NOMO-1 treated with DMSO at 0.1 percent for 48 hours (cell line): Measurements from ENCODE around the gene HSPA1B.
A peak's percentile ranks its signal among the peaks of the same experiment; 100 is the strongest.
"Not testable (repeated sequence)": the region's sequence is repeated elsewhere in the genome, so short reads cannot be mapped to it uniquely, and the experiment has no call there.

Source experiments
- DNase-seq: peaks from one replicate; lab custom pipeline; 2025; ENCODE audit not compliant: unreplicated experiment; lab: John Stamatoyannopoulos, UW

The HSPA1B gene

DNA sequence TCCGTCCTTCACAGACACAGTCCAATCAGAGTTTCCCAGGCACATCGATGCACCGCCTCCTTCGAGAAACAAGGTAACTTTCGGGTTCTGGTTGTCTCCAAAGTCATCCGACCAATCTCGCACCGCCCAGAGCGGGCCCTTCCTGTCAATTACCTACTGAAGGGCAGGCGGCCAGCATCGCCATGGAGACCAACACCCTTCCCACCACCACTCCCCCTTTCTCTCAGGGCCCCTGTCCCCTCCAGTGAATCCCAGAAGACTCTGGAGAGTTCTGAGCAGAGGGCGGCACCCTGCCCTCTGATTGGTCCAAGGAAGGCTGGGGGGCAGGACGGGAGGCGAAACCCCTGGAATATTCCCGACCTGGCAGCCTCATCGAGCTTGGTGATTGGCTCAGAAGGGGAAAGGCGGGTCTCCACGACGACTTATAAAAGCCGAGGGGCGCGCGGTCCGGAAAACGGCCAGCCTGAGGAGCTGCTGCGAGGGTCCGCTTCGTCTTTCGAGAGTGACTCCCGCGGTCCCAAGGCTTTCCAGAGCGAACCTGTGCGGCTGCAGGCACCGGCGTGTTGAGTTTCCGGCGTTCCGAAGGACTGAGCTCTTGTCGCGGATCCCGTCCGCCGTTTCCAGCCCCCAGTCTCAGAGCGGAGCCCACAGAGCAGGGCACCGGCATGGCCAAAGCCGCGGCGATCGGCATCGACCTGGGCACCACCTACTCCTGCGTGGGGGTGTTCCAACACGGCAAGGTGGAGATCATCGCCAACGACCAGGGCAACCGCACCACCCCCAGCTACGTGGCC, at the start of gene HSPA1B:
Gene HSPA1B (plus strand): TSS at position 453 of the 794 bp plus-strand sequence. CDS start 213 bp downstream, at position 666.
- DNase-seq: peak; percentile 100

DNA sequence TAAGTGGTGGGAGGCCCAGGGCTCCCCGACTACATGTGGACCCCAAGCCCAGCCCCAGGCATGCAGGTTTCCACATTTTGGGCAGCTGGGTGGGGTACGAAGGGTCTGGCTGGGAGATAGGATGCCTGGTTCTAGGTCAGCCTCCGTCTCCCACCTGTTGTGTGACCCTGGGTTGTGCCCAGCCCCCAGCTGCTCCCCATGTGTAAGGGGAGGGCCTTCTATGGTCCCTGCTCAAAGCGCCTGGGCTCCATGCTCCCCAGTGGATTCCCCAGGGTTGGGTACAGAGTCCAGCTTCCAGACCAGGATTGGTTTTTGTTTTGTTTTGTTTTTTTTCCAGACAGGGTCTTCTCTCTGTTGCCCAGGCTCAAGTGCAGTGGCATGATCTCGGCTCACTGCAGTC, 49.3 kb upstream of the HSPA1B start:
- DNase-seq: no peak

DNA sequence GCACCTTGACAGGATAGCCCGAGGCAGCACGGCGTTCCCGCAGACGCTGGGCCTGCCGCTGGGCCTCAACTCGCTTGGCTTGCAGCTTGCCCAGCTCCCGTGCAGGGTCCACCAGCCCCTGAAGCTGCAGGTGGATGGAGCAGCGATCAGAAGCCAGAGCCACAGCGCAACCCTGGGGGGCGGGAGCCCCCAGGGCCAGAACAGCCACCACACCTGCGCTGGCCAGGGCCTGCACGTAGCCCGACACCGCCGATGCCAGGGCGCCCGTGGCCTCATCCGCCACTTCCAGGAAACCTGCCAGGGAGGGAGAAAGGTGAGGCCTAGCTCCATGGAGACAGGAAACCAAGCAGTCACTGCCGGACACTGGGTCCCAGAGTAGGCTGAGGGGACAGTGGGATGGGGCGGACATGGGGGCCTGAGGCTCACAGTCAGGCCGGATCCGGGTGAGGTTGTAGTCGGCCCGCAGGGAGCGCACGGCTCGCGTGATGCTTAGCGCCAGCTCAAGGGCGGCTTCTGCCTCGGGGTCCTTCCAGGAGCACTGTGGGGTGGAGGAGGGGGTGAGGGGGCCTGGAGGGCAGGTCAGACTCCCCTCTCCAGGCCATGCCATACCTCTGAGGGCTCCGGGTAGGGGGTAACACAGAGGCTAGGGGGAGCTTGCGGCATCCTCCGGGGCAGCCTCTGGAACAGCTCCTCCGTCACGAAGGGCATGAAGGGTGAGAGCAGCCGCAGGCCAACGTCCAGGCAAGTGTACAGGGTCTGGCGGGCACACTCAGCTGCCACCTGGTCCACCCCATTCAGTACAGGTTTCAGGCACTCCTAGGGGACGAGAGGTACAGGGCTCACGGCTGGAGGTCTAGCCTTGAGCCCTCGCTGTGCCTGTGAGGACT, 48.3 kb upstream of the HSPA1B start:
- no peak for DNase-seq

DNA sequence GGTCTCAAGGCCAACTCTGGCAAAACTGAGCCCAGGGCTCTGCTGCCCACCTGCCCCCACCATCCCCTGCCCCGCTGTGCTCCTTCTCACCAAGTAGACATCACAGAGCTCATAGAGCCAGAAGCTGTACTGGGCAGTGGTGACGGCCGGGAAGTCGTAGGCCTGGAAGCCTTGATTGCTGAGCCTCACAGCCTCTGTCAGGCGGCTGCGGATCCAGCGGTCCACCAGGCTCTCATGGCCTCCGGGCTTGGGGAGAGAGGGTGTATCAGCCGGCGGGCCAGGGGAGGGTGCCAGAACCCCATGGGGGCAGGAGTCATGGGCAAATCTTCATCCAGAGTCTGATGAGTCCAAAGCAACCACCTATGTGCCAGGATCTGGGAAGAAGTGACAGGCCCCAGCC, 47.6 kb upstream of the HSPA1B start:
- no peak for DNase-seq

DNA sequence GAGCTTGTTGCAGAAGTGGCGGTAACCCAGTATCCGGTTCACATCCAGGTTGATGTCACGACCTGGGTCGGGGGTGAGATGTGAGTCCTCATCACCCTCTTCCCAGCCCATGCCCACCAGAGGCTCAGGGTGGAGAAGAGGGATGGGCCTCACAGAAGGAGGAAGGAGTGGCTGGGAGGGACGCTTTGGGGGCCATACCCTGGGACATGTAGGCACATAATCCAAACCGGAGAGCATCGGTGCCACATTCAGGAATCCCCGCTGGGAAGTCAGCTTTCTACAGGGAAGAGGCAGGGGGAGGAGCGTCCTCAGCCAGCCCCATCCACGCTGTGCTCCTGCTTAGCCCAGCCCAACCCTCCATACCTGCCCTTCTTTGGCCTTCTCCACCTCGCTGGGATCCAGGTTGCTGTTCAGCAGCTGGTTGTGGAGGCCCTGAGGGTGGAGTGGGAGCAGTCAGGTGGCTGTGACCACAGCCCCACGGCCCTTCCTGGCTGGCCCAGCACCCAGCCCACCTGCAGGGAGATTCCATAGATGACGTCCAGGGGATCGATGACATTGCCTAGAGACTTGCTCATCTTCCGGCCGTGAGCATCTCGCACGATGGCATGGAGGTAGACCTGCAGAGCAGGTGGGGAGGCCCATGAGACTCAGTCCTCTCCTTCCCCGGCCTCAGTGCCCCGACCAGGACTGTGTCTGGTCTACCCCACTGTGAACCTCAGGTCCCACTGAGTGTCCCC, 46.9 kb upstream of the HSPA1B start:
- no peak for DNase-seq

DNA sequence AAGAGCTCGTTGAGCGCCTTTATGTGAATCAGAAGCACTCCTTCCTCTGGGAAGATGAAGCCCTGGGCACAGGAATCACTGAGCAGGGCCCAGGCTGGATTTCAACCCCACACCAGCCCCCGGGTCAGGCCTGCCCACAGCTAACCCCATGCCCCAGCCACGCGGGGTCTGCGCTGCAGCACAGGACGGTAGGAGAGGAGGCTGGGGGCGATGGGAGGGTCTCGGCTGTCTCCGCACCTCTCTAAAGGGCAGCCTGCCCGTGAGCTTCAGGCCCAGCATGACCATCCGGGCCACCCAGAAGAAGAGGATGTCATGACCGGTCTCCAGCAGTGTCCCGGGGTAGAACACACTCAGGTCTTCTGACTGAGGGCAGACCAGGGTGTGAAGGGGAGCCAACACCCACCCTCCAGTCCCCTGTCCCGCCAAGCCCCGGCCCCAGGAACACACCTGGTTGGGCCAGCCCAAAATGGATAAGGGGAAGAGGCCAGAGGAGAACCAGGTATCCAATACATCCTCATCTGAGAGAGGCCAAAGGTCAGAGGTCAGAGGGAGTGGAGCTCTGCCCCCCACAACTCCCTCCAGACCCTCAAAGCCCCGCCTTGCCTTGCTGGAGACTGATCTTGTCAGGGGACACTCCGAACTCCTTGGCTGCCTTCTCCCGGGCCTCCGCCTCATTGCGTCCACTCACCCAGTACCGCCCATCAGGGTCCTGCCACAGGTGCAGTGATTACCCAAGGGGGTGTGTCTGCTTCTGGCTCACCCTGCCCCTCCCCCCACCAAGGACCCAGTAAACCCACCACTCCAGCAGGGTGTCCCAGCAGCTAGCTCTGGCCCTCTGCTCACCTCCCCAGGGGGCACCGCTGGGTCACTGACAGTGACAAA, 46.1 kb upstream of the HSPA1B start:
- DNase-seq: no peak

DNA sequence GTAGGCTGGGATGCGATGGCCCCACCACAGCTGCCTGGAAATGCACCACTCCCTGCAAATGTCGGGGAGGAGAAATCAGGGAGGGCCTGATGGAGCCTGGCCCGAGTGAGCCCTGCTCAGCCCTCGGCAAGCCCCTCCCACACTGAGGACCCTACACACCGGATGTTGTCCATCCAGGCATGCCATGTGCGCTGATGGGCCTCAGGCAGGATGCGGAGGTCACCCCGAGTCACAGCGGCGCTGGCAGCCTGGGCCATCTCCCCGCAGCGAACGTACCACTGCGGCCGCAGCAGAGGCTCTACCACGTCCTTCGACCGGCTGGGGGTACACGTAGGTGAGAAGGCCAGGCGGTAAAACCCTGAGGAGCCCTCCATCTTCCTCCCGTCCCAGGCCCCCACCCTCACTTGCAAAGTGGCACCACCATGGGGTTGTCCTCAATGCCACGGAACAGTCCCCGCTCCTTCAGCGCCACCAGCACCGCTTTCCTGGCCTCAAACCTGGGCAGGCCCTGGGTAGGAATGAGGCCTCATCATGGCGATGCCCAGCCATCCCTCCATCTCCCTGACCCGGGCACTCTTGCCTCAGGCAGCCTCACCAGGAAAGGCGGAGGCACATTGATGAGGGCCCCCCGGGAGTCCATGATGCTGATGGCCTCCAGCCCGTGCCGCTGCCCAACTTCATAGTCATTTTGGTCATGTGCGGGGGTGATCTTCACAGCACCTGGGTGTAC, 45.2 kb upstream of the HSPA1B start:
- DNase-seq: no peak

DNA sequence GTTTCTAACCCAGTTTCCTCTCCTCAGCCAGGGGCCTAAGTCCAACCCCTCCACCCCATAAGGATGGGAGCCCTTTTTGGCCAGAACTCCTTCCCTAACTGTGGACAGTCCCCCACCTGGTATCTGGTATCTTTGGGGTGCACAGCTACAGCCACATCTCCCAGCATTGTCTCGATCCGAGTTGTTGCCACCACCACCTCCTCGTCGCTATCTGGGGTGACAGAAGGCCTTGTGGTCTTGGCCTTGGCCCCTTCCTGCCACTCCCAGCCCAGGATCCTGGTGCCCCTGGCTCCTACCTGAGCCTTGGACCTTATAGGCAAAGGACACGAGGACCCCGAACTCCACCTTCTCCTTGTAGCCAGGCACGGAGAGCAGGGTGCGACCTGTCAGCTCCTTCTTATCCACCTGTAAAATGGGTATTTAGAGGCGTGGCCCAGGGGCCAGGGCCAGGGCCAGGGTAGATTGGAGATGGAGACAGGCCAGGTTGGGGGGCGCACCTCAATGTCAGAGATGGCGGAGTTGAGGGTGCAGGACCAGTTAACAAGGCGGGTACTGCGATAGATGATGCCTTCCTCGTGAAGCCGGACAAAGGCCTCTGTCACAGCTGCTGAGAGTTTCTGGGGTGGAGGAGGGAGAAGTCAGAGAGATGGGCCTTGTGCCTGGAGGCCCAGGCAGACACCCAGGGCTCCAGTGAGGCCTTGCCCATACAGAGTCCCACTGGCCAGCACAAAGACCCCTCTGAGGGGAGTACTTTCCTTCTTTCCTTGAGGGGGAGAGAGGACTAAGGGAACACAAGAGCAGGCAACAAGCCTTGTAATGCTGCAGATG, 43.2 kb upstream of the HSPA1B start:
- no peak for DNase-seq

DNA sequence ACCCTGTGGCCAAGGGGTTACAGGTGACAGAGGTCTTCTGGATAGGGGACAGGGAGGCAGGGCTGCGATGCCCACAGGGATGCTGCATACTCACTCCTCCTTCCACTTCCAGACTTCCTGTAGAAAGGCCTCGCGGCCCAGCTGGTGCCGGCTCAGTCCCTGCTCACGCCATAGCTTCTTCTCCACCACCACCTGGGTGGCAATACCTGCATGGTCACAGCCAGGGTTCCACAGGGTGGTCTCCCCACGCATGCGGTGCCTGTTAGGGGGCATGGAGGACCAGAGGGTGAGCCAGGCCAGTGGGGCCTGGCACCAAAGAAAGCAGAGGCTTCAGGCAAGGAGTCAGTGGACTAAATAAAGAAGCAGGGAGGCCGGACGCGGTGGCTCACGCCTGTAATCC, 42.1 kb upstream of the HSPA1B start:
- no peak for DNase-seq

DNA sequence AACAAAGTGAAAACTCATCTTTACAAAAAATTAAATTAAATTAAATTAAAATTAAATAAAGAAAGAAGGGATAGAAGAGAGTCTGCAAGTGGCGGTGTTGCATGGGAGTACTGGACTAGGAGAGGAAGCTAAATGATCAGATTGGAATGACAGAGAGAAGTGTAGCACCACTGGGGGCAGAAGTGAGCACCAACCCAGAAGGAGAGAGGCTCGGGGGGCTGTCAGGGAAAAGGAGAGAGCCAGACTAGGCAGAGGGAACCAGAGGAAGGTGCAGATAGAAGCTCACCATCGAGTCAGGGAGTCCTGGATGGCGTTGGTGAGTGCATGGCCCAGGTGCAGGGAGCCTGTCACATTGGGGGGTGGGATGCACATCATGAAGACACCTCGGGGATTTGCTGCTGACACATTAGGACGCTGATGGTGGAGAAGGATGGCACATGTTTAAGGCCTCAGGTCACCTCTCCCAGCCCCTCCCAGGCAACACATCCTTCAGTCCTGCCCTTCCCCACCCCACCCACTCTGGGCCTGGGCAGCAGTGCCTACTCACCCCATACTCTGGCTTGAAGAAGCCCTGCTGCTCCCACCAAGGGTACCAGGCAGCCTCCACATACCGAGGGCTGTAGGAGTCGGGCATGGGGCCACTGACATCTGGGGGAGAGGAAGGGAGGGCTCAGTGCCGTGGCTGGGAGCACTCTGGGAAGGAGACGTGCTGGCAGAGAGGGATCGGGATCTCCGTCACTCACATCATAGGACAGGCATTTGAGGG, 36.0 kb upstream of the HSPA1B start:
- peak; percentile 40 for DNase-seq

DNA sequence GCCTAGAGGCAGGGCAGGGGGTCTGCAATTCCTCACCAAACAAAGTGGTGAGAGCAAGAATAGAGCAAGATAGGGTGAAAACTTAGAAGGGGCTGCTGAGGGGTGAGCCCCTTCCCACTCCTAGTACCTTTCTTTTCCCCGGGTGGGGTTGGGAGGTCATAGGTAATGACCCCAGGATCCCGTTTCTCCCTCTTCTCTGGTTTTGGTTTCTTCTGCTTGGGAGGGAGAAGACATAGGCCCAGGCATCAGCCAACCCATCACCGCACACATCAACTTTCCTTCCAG, 35.5 kb upstream of the HSPA1B start:
- DNase-seq: no peak

DNA sequence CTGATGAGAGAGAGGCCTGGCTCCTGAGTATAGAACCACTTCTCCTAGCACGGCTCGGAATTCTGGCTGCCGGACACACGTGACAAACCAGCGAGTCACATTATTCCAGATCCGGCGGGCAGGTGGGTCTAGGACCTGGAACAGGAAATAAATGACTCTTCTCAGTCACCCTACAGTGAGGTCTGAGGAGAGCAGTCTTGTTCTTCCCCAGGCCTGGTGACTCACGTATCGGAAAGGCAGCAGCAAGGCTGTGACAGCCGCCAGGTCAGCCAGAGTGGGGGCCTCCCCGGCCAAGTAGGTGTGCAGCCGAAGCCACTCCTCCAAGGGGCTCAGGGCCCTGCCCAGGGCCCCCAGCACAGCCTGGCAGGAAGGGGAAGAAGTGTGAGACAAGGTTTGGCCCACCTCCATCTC, 34.8 kb upstream of the HSPA1B start:
- DNase-seq: no peak

DNA sequence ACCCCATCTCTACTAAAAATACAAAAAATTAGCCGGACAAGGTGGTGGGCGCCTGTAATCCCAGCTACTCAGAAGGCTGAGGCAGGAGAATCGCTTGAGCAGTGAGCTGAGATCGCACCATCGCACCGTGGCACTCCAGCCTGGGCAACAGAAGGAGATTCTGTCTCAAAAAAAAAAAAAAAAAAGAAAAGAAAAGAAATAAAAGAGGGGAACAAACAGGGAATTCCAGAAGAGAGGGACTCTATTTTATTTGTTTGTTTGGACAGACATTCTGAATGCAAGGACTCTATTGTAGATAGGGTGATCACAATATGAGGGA, 33.7 kb upstream of the HSPA1B start:
- DNase-seq: not testable (repeated sequence)

DNA sequence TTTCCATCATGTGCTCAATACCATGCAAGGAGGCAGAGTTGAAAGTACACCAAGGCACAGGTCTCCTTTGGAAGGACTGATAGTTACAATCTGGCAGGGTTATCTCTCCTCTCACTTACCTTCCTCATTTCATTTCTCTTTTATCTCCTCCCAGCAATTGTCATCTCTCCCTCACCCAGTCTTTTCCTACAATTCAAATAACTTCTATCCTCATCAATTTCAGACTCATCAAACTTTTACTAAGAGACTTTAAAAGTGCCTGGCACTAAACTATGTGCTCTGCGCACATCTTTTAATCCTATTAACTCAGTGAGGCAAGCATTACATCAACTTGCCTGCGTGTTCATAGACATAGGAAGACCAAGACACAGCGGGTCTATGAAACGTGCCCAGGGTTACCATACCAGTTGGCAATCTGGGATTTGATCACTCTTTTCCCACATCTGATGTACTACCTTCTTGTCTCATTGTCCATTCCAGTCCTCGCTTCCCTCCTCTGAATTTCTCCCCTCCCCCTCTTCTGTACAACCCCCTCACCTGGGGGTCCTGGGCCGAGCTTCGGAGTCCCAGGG, 33.2 kb upstream of the HSPA1B start:
- DNase-seq: peak; percentile 49

DNA sequence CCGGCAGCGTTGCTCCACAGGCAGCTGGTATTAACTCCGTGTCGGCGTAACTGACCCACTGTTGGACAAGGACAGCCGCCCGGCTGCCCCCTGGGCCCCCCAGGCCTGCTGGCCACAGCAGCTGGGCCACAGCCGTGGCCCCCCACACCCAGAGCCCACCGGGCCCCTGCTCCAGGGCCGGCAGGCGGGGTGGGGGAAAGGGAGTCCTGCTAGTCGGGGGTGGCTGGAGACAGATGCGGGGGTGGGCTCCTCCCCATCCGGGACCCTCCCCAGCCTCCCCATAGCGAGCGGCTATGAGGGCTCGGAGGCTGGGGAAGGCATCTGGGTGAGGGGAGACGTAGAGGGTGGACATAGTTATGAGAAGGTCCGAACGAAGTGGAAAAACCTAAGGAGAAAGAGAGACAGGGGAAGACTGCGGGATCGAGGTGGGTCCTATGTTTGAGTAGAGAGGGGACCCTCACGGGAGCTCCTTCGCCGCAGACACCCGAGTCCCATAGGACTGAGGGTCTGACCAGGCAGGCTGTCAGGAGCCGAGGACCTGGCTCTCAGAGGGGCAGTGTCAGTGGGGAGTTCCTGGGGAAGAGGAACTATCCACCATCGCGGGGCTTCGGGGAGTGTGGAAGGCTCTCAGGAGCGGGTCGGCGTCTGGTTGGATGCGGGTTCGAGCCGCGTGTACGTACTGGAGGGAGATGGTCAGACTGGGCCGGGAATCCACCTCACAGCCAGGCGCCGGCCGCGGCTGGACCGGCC, 32.5 kb upstream of the HSPA1B start:
- peak; percentile 54 for DNase-seq

DNA sequence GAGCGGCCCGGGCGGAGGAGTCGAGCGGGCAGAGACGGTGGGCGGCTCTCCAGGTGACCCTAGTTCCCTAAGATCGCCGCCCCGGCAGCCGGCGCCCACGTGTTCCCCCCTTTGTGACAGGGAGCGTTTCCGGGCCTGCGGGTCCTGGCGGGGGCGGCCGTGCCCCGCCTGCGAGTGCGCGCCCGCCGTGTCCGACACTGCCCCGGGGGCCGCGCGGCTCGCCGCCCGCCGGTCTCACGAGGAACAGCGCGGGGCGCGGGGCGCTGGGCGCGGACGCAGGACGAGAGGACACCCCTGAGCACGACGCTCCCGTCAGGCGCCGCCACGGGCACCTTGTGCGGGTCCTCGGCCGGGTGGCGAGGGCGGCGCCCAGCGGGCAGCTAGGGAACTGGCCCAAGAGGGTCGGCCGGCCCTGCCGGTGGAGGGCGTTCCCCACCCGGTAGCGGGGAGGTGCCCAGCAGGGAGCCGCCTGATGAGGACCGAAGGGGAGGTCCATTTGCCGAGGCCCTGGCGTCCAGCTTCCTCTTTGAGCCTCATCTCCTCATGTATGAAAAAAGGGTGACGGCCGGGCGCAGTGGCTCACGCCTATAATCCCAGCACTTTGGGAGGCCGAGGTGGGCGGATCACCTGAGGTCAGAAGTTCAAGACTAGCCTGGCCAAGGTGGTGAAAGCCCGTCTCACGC, 31.8 kb upstream of the HSPA1B start, which contains the start of gene VARS1:
Gene VARS1 (minus strand): TSS at position 137 of the 683 bp plus-strand sequence. CDS start 535 bp downstream, outside the sequence.
- DNase-seq: peak; percentile 95

DNA sequence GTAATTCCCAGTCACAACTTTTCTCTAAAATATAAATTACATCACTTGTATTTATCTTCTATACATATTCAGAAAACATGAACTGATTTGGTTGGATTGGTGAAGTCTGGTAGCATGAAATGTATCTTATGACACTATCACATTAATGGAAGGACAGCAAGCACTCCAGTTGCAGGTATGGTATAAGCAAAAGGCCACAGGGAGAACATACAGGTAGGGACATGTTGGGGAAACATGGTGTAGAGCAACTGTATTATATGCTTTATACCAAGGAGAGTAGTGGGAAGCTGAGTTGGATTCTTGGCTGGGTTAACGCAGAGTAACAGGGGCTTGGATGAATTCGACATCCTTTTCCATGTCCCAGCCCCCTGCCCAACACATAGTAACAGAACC, 30.5 kb upstream of the HSPA1B start:
- DNase-seq: no peak
